Right kidney (tissue), 1 donor: ENCODE data around the gene PRR7.

ENCODE experiments used
- DNase-seq: peaks from one replicate; pipeline ENCODE4 v3.0.0-alpha.2; 2016

PRR7 gene

DNA sequence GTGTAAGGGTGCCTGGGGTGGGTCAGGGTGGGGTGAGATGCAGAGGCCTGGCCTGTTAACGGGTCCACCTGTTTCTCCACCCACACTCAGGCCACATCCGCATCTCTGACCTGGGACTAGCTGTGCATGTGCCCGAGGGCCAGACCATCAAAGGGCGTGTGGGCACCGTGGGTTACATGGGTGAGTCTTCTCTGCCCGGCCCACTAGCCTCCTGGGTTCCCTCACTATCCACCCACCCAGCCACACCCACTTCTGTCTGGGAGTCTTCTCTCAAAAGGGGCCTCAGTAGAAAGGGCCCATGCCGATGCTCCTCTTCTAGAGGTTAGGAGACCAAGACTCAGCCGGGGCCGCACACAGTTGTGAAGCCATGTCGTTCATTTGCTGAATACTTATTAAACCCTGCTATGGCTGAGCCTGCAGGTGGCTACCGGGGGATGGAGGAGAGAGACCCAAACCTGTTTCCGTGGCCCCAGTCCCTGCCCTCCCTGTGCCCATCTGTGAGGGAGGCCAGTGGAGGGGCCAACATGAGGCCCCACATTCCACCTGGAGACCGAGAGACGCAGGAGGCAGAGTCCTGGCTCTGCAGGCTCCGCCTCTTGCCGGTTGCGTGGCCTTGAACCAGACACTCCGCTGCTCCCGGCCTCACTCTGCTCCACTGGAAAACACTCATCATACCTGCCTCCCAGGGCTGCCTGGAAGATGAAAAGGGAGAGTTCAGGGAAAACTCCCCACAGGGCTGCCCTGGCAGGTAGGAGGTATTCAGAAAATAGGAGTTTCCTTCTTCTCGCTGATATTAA lies 11.5 kb upstream of the PRR7 start:
- no peak for DNase-seq

DNA sequence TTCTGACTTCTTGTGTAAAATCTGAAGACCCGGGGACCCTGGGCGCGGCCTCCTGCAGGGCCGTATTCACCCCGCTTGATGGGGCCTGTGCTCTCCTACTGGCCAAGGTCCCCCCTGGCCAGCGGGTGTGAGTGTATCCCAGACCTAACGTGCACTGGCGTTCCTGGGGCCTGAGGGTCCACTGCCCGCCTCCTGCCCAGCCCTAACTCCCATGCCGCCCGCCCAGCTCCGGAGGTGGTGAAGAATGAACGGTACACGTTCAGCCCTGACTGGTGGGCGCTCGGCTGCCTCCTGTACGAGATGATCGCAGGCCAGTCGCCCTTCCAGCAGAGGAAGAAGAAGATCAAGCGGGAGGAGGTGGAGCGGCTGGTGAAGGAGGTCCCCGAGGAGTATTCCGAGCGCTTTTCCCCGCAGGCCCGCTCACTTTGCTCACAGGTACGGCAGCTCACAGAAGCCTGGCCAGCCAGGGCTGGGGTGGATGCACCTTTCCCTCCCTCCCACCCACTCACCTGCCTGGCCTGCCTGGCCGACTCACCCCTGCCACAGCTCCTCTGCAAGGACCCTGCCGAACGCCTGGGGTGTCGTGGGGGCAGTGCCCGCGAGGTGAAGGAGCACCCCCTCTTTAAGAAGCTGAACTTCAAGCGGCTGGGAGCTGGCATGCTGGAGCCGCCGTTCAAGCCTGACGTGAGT lies 10.6 kb upstream of the PRR7 start:
- DNase-seq, result no peak

DNA sequence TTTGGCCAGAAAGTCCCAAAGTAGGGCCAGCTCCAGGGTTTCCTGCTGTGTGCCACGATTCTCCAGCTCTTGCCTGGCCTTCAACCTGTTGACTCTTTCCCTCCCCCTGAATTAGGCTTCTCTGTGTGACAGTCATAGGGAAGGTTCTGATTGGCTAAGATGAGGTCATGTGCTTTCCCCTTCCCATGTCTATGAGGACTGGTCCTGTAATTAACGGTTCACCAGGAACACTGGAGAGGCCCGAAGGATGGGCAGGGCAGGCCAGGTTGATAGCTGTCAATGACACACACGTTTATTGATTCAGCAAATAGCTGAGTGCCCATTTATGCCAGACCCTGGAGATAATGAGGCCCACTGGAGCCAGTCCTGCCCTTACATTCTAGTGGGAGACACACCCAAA lies 9.0 kb upstream of the PRR7 start:
- DNase-seq, result no peak

- no peak for DNase-seq
Observed at GRCh38 chr5:177438468-177438867, 8.1 kb upstream of the PRR7 start.

DNA sequence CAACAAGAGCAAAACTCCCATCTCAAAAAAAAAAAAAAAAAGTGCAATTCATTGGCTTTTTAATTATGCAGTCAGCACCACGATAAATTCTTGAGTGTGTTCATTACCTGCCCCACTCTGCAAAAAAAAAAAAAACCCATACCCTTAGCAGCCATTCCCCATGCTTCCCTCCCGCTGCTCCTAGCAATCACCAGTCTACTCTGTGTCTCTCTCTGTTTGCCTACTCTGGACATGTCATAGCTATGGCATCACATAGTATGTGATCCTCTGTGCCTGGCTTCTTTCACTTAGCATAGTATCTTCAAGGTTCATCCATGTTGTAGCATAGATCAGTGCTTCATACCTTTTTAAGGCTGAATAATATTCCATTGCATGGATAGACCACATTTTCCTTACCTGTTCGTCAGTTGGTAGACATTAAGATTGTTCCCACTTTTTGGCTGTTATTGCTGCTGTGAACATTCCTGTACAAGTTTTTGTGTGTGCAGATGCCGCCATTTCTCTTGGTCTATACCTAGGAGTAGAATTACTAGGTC lies 7.0 kb upstream of the PRR7 start:
- no peak for DNase-seq

GRCh38 chr5:177440211-177440989 lies 6.2 kb upstream of the PRR7 start:
- DNase-seq, result no peak

- no peak for DNase-seq
Observed at GRCh38 chr5:177440990-177441780, 5.4 kb upstream of the PRR7 start.

GRCh38 chr5:177442066-177442826 lies 4.4 kb upstream of the PRR7 start:
- DNase-seq, result no peak

- no peak for DNase-seq
Observed at GRCh38 chr5:177443144-177443983, 3.2 kb upstream of the PRR7 start.

DNA sequence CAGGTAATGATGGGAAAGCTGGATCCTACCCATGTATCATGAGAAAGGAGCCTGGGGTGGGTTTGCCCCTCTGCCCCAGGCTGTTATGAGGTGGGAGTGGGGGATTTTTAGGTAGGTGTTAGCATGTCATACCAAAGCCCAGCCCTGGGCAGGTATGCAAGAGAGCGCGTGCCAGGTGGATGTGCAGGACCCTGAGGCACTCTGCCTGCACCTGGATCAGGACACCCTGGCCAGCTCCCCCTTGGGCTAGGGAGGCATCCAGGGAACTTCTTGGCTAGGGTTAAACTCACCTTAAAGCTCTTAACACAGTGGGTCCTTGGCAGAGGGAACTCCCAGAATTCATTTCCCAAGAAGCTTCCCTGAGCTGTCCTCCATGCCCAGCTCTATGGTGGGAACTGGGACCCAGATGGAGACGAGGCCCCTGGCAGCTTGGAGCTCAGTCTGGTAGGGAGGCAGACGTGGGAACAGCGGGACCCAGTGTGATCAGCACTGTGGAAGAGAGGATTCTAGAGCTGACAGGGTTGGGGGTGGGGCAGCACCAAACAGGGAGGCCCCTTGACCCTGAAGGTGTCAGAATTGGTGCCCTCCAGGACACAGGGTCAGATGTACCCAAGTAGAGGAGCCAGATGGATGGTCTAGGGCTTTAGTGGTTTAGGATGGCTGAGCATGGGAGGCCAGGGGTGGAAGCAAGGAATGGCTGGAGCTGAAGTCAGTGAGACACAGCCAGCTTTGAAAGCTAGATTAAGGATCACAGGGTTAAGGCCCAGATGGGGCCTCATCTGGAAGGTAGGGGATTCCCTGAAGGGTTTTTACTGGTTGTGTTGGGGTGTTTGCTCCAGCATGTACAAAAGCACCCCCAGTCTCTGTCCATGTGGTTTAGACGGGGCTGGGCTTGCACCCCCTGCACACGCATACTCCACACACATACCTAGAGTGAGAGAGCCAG lies 2.2 kb upstream of the PRR7 start:
- DNase-seq, result no peak

- DNase-seq, result no peak
Observed at GRCh38 chr5:177445052-177445916, 1.3 kb upstream of the PRR7 start.

GRCh38 chr5:177445917-177446199 lies 756 bp upstream of the PRR7 start:
- DNase-seq, result no peak

GRCh38 chr5:177447066-177447610 lies 524 bp downstream of the PRR7 start:
- DNase-seq, result no peak

DNA sequence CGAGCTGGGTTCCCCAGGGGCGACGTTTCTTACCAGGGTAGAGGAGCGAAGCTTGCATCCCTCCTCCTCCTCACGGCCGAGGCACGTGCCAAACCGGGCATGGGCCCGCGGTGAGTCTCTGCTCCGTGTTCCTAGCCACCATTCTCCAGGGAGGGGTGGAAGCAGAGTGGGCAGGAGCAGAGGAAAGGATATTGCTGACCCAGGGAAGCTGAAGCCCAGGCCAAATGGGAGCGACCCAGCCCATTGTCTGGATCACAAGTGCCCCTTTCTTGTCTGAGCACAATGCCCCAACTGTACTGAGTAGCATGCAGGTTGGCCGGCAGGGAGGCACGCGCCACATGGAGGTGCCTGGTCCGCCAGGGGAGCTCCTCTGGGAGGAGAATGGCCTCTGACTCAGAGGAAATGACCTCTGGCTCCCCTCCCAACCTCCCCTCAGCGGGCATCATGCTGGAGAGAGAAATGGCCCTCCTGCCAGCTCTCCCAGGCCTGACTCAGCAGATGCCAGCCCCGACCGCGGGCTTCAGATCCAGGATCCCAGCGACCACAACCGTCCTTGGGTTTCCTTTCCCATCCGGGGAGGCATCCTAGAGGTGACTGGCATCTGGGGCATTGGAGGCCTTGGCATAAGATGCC lies 1.1 kb downstream of the PRR7 start:
- peak; percentile 66 for DNase-seq

- no peak for DNase-seq
Observed at GRCh38 chr5:177448244-177448950, 1.8 kb downstream of the PRR7 start.

- no peak for DNase-seq
Observed at GRCh38 chr5:177449140-177450061, 2.8 kb downstream of the PRR7 start.
